GM13977 (cell line): ENCODE data around the gene ATXN10.

ENCODE experiments used
- DNase-seq: peaks from one replicate; pipeline ENCODE4 v3.0.0; 2012; ENCODE audit warnings: low spot score
- CTCF ChIP-seq: IDR thresholded peaks from 2 replicates; pipeline ENCODE4 v1.5.1; 2012; ENCODE audit warnings: mild to moderate bottlenecking, control low read depth; ENCODE audit not compliant: insufficient read depth; ENCODE audit errors: extremely low read depth, missing control alignments
- in situ Hi-C: fragments of 300-500 bp; cut with MboI; formaldehyde crosslinking; loops from one replicate; pipeline ENCODE4 v1.12.0; 2022; ENCODE audit warnings: low sequenced_read_pairs, low pct_unique_long_range_greater_than_20kb, mixed read lengths, inconsistent platforms; ENCODE audit not compliant: unreplicated experiment

The ATXN10 gene

GRCh38 chr22:45882881-45883810 lies 211.5 kb downstream of the ATXN10 start:
- DNase-seq: no peak
- in situ Hi-C loops: no loop called here
- TF ChIP-seq CTCF: no peak

GRCh38 chr22:45883811-45884170 lies 212.2 kb downstream of the ATXN10 start:
- DNase-seq: no peak
- in situ Hi-C loops: no loop called here
- no peak for TF ChIP-seq CTCF

GRCh38 chr22:45884201-45885062 lies 212.8 kb downstream of the ATXN10 start:
- TF ChIP-seq CTCF: no peak
- DNase-seq: no peak
- in situ Hi-C loops: no loop called here

GRCh38 chr22:45885171-45885840 lies 213.7 kb downstream of the ATXN10 start:
- no peak for TF ChIP-seq CTCF
- in situ Hi-C loops: no loop called here
- no peak for DNase-seq

GRCh38 chr22:45885941-45886395 lies 214.3 kb downstream of the ATXN10 start:
- DNase-seq: no peak
- in situ Hi-C loops: no loop called here
- no peak for TF ChIP-seq CTCF

GRCh38 chr22:45886540-45886939 lies 214.9 kb downstream of the ATXN10 start:
- TF ChIP-seq CTCF: no peak
- in situ Hi-C loops: no loop called here
- DNase-seq: no peak
